OCI-LY1 (cell line): ENCODE results near the gene RGS1.

Experiments
- H2AFZ ChIP-seq: fragments of 200-600 bp; sonication (generic), shearing (Covaris generic); 2 replicates; pipeline ENCODE4 v1.6.0; 2014; ENCODE audit warnings: antibody characterized with exemption, mild to moderate bottlenecking, low read length
- H3F3A ChIP-seq: fragments of 200-600 bp; sonication (generic), shearing (Covaris generic); 2 replicates; pipeline ENCODE4 v1.6.0; 2014; ENCODE audit warnings: mild to moderate bottlenecking, antibody characterized with exemption, low read length, moderate library complexity; ENCODE audit not compliant: insufficient read depth
- H3K27ac ChIP-seq: fragments of 200-600 bp; sonication (generic); 2 replicates; pipeline ENCODE4 v1.5.1; 2014; ENCODE audit warnings: low read length, mixed run types, mild to moderate bottlenecking, low read depth; ENCODE audit not compliant: poor library complexity, severe bottlenecking
- H3K27me3 ChIP-seq: fragments of 200-600 bp; sonication (generic); 2 replicates; pipeline ENCODE4 v1.6.0; 2014; ENCODE audit warnings: antibody characterized with exemption, mild to moderate bottlenecking, low read length, moderate library complexity; ENCODE audit not compliant: insufficient read depth
- H3K36me3 ChIP-seq: fragments of 200-600 bp; sonication (generic); 2 replicates; pipeline ENCODE4 v1.6.1; 2014; ENCODE audit warnings: mild to moderate bottlenecking, antibody characterized with exemption, low read length, moderate library complexity, mixed read lengths; ENCODE audit not compliant: insufficient read depth
- H3K4me1 ChIP-seq: fragments of 200-600 bp; sonication (generic); 2 replicates; pipeline ENCODE4 v1.5.1; 2014; ENCODE audit warnings: mild to moderate bottlenecking, low read length, moderate library complexity; ENCODE audit not compliant: insufficient read depth, severe bottlenecking
- H3K4me2 ChIP-seq: fragments of 200-600 bp; sonication (generic), shearing (Covaris generic); 2 replicates; pipeline ENCODE4 v1.6.1; 2014; ENCODE audit warnings: low read length
- H3K4me3 ChIP-seq: fragments of 200-600 bp; sonication (generic); 2 replicates; pipeline ENCODE4 v1.5.1; 2014; ENCODE audit warnings: low read length, low read depth, mild to moderate bottlenecking, mixed read lengths; ENCODE audit not compliant: poor library complexity, severe bottlenecking
- H3K79me2 ChIP-seq: fragments of 200-600 bp; shearing (Covaris generic); 2 replicates; pipeline ENCODE4 v1.6.1; 2016; ENCODE audit warnings: mixed run types, low read length, mixed read lengths; ENCODE audit not compliant: insufficient read depth
- H3K9ac ChIP-seq: fragments of 200-600 bp; sonication (generic), shearing (Covaris generic); 2 replicates; pipeline ENCODE4 v1.6.1; 2014; ENCODE audit warnings: mild to moderate bottlenecking, low read length, mixed read lengths
- H3K9me2 ChIP-seq: fragments of 200-600 bp; sonication (generic), shearing (Covaris generic); 2 replicates; pipeline ENCODE4 v1.6.1; 2014; ENCODE audit warnings: low read depth, mild to moderate bottlenecking, low read length, mixed read lengths
- H3K9me3 ChIP-seq: fragments of 200-600 bp; shearing (Covaris generic); 2 replicates; pipeline ENCODE4 v1.6.1; 2014; ENCODE audit warnings: low read length, mixed read lengths
- H4K20me1 ChIP-seq: fragments of 200-600 bp; sonication (generic), shearing (Covaris generic); 2 replicates; pipeline ENCODE4 v1.6.0; 2016; ENCODE audit warnings: mild to moderate bottlenecking, low read length; ENCODE audit not compliant: insufficient read depth
- EZH2 ChIP-seq: fragments of 200-600 bp; sonication (generic), shearing (Covaris generic); IDR thresholded peaks from 2 replicates; pipeline ENCODE4 v1.8.0; 2017; ENCODE audit warnings: borderline replicate concordance, mixed run types, mild to moderate bottlenecking, antibody characterized with exemption, low read length, moderate library complexity, mixed read lengths
- TF ChIP-seq, protein P1 (sequence below): fragments of 200-600 bp; sonication (generic), shearing (Covaris generic); IDR thresholded peaks from 2 replicates; pipeline ENCODE4 v1.5.1; 2017; ENCODE audit warnings: mild to moderate bottlenecking, antibody characterized with exemption, low read length, moderate library complexity, mixed read lengths

Gene RGS1

DNA sequence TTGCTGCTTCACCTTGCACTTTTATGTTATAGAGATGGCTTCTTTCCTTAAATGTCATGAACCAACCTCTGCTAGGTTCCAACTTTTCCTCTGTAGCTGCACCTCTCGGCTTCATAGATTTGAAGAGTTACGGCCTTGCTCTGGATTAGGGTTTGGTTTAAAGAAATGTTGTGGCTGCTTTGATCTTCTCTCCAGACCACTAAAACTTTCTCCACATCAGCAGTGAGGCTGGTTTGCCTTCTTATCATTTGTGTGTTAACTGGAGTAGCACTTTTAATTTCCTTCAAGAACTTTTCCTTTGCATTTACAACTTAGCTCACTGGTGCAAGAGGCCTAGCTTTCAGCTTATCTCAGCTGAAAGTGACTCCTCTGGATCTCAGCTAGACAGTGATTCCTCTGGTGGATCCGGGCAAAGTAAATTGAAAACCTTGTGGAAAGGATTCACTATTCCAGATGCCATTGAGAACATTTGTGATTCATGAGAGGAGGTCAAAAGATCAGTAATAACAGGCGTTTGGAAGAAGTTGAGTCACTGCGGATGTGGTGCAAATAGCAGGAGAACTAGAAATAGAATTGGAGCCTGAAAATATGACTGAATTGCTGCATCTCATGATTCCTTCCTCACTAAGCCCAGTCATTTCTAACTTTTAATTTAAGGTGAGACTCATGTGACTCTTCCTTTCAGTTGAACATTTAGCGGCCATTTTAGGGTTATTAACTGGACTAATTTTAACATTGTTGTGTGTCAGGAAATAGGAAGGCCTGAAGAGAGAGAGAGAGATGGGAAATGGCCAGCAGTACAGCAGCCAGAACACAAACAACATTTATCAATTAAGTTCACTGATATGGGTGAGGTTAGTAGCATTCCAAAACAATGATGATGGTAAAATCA, 16.2 kb upstream of the RGS1 start:
- Histone ChIP-seq H3K4me2 (no peak overlapping the region), H3K27ac (no peak overlapping the region), H3F3A (0 out of 2 replicates have a peak, but pooled peaks cover 3% of the 10 kb centered on the region), H3K4me3 (no peak overlapping the region), H3K9me2 (no peaks in the 10 kb centered on the region), H3K9me3 (no peaks in the 10 kb centered on the region), H3K9ac (no peak overlapping the region), H2AFZ (no peak overlapping the region), H4K20me1 (no peaks in the 10 kb centered on the region), H3K79me2 (no peaks in the 10 kb centered on the region), H3K36me3 (no peaks in the 10 kb centered on the region), H3K4me1 (no peaks in the 10 kb centered on the region), H3K27me3 (no peaks in the 10 kb centered on the region)
- TF ChIP-seq, protein P1, sequence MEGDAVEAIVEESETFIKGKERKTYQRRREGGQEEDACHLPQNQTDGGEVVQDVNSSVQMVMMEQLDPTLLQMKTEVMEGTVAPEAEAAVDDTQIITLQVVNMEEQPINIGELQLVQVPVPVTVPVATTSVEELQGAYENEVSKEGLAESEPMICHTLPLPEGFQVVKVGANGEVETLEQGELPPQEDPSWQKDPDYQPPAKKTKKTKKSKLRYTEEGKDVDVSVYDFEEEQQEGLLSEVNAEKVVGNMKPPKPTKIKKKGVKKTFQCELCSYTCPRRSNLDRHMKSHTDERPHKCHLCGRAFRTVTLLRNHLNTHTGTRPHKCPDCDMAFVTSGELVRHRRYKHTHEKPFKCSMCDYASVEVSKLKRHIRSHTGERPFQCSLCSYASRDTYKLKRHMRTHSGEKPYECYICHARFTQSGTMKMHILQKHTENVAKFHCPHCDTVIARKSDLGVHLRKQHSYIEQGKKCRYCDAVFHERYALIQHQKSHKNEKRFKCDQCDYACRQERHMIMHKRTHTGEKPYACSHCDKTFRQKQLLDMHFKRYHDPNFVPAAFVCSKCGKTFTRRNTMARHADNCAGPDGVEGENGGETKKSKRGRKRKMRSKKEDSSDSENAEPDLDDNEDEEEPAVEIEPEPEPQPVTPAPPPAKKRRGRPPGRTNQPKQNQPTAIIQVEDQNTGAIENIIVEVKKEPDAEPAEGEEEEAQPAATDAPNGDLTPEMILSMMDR, result no peak

DNA sequence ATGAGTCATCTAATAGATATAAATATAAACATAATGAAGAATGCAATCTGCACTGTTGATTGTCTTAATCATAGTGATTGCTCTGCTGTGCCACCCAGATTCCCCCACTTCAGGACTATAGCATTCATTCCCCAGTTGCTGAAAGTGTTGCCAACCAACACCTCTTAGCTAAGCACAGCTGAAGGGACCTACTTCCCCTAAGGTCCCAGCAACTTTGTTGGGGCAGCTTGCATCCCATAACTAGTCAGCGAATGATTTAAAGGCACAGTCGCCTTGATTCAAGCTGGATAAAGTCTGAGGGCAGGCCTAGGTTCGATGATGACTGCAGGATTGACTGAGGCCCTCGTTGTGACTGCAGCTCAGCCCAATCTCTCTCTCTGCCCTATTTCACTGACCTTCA, 14.3 kb upstream of the RGS1 start:
- TF ChIP-seq, protein P1, result no peak
- no peak for TF ChIP-seq EZH2
- no peaks in the 10 kb centered on the region for H3K36me3 ChIP-seq
- H3K9me2 ChIP-seq, result no peaks in the 10 kb centered on the region
- no peak overlapping the region for H3K4me3 ChIP-seq
- H2AFZ ChIP-seq, result no peak overlapping the region
- no peak overlapping the region for H3K9ac ChIP-seq
- H3F3A ChIP-seq, result no peaks in the 10 kb centered on the region
- no peaks in the 10 kb centered on the region for H3K4me1 ChIP-seq
- no peak overlapping the region for H3K4me2 ChIP-seq
- no peaks in the 10 kb centered on the region for H3K9me3 ChIP-seq
- no peak overlapping the region for H3K27ac ChIP-seq
- no peaks in the 10 kb centered on the region for H3K79me2 ChIP-seq
- no peaks in the 10 kb centered on the region for H3K27me3 ChIP-seq
- no peaks in the 10 kb centered on the region for H4K20me1 ChIP-seq

DNA sequence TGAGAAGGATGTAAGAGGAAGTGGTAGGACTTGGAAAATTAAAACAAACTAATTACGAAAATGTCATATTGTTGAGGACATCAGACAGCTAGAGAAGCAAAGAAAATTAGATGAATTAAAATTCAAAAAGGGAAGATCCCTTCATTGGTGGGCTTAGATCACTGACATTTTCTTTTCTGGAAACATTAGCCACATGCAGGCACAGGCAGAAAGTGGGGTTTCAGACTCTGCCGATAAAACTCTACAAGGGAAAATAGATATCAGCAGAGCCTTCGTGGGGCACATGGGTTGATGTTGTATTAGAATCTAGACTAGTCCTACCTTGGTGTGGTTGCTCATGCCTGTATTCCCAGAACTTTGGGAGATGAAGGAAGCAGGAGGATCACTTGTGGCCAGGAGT, 12.4 kb upstream of the RGS1 start:
- no peaks in the 10 kb centered on the region for H3K4me1 ChIP-seq
- no peak overlapping the region for H3K4me3 ChIP-seq
- H3K27ac ChIP-seq, result no peak overlapping the region
- no peaks in the 10 kb centered on the region for H3K36me3 ChIP-seq
- no peaks in the 10 kb centered on the region for H3K27me3 ChIP-seq
- no peaks in the 10 kb centered on the region for H3F3A ChIP-seq
- TF ChIP-seq, protein P1, result no peak
- TF ChIP-seq EZH2, result no peak
- H3K9me3 ChIP-seq, result no peaks in the 10 kb centered on the region
- H3K9me2 ChIP-seq, result no peaks in the 10 kb centered on the region
- no peaks in the 10 kb centered on the region for H4K20me1 ChIP-seq
- H2AFZ ChIP-seq, result no peak overlapping the region
- H3K4me2 ChIP-seq, result no peak overlapping the region
- H3K9ac ChIP-seq, result no peak overlapping the region
- H3K79me2 ChIP-seq, result no peaks in the 10 kb centered on the region
